Trophoblast cell (in vitro differentiated cells and primary cell): ENCODE data around the gene HOXB9.
A peak's percentile ranks its signal among the peaks of the same experiment; 100 is the strongest.

Experiments
- DNase-seq, 2 donors: peaks; one replicate each; pipeline ENCODE4 v3.0.0-alpha.2; 2016
- H2AFZ ChIP-seq: 2 replicates; pipeline ENCODE4 v1.6.1; 2013; ENCODE audit warnings: low read length, moderate library complexity, mild to moderate bottlenecking; ENCODE audit not compliant: insufficient read depth, poor library complexity
- H2AK5ac ChIP-seq: 2 replicates; pipeline ENCODE4 v1.6.1; 2013; ENCODE audit warnings: mild to moderate bottlenecking, low read length
- H2BK120ac ChIP-seq: 2 replicates; pipeline ENCODE4 v1.6.1; 2013; ENCODE audit warnings: low read length, mild to moderate bottlenecking, moderate library complexity; ENCODE audit not compliant: insufficient read depth, poor library complexity
- H2BK12ac ChIP-seq: 2 replicates; pipeline ENCODE4 v1.6.1; 2013; ENCODE audit warnings: mild to moderate bottlenecking, low read length, moderate library complexity
- H2BK5ac ChIP-seq: 2 replicates; pipeline ENCODE4 v1.6.1; 2013; ENCODE audit warnings: low read length, low read depth, moderate library complexity, mild to moderate bottlenecking; ENCODE audit not compliant: poor library complexity
- H3K14ac ChIP-seq: 2 replicates; pipeline ENCODE4 v1.6.1; 2013; ENCODE audit warnings: mild to moderate bottlenecking, low read length
- H3K18ac ChIP-seq: 2 replicates; pipeline ENCODE4 v1.6.1; 2013; ENCODE audit warnings: mild to moderate bottlenecking, low read length
- H3K23ac ChIP-seq: 2 replicates; pipeline ENCODE4 v1.6.1; 2013; ENCODE audit warnings: low read length
- H3K27ac ChIP-seq: 2 replicates; pipeline ENCODE4 v1.5.1; 2013; ENCODE audit warnings: low read depth, mild to moderate bottlenecking, inconsistent platforms, low read length, moderate library complexity
- H3K27me3 ChIP-seq: 2 replicates; pipeline ENCODE4 v1.6.1; 2013; ENCODE audit warnings: inconsistent platforms, mild to moderate bottlenecking, low read length, moderate library complexity; ENCODE audit not compliant: insufficient read depth
- H3K36me3 ChIP-seq, 2 experiments: 1 replicate in 1 of 2; 2 replicates in 1 of 2; pipeline ENCODE4 v1.6.1; 2013; ENCODE audit warnings: low read length in 2 of 2, mild to moderate bottlenecking in 2 of 2, moderate library complexity in 1 of 2; ENCODE audit not compliant: insufficient read depth in 2 of 2, control insufficient read depth in 1 of 2
- H3K4ac ChIP-seq: 2 replicates; pipeline ENCODE4 v1.6.1; 2013; ENCODE audit warnings: low read depth, mild to moderate bottlenecking, low read length, moderate library complexity
- H3K4me1 ChIP-seq, 2 experiments: 1 replicate in 1 of 2; 2 replicates in 1 of 2; pipeline ENCODE4 v1.6.1; 2013; ENCODE audit warnings: low read length in 2 of 2, mild to moderate bottlenecking in 2 of 2, moderate library complexity in 1 of 2; ENCODE audit not compliant: insufficient read depth in 2 of 2, control insufficient read depth in 1 of 2
- H3K4me2 ChIP-seq: 2 replicates; pipeline ENCODE4 v1.6.1; 2013; ENCODE audit warnings: inconsistent platforms, mild to moderate bottlenecking, low read length, moderate library complexity
- H3K4me3 ChIP-seq: 2 replicates; pipeline ENCODE4 v1.5.1; 2013; ENCODE audit warnings: mild to moderate bottlenecking, low read depth, low read length, inconsistent platforms
- H3K79me1 ChIP-seq: one replicate; pipeline ENCODE4 v1.6.1; 2013; ENCODE audit warnings: low read length
- H3K79me2 ChIP-seq: 2 replicates; pipeline ENCODE4 v1.6.1; 2013; ENCODE audit warnings: low read length, mild to moderate bottlenecking; ENCODE audit not compliant: control insufficient read depth, insufficient read depth, poor library complexity
- H3K9ac ChIP-seq: 2 replicates; pipeline ENCODE4 v1.6.1; 2013; ENCODE audit warnings: mild to moderate bottlenecking, low read length
- H3K9me3 ChIP-seq: 2 replicates; pipeline ENCODE4 v1.6.1; 2013; ENCODE audit warnings: low read depth, mild to moderate bottlenecking, control low read depth, inconsistent platforms, low read length; ENCODE audit not compliant: insufficient read depth
- H4K12ac ChIP-seq: 2 replicates; pipeline ENCODE4 v1.6.1; 2013; ENCODE audit warnings: low read depth, mild to moderate bottlenecking, low read length, moderate library complexity
- H4K8ac ChIP-seq: 2 replicates; pipeline ENCODE4 v1.6.1; 2013; ENCODE audit warnings: low read depth, mild to moderate bottlenecking, low read length, moderate library complexity
- H4K91ac ChIP-seq: one replicate; pipeline ENCODE4 v1.6.1; 2013; ENCODE audit warnings: low read depth, mild to moderate bottlenecking, low read length, moderate library complexity
- WGBS: extraction: QIAGEN DNeasy Blood & Tissue Kit; methylation state at CpG from one replicate; pipeline ENCODE4 v1.1.7; 2013; ENCODE audit warnings: missing lambda C conversion rate; ENCODE audit not compliant: insufficient read length, insufficient coverage; ENCODE audit errors: extremely low coverage; 5-methylcytosine and 5-hydroxymethylcytosine counted together

Gene HOXB9

DNA sequence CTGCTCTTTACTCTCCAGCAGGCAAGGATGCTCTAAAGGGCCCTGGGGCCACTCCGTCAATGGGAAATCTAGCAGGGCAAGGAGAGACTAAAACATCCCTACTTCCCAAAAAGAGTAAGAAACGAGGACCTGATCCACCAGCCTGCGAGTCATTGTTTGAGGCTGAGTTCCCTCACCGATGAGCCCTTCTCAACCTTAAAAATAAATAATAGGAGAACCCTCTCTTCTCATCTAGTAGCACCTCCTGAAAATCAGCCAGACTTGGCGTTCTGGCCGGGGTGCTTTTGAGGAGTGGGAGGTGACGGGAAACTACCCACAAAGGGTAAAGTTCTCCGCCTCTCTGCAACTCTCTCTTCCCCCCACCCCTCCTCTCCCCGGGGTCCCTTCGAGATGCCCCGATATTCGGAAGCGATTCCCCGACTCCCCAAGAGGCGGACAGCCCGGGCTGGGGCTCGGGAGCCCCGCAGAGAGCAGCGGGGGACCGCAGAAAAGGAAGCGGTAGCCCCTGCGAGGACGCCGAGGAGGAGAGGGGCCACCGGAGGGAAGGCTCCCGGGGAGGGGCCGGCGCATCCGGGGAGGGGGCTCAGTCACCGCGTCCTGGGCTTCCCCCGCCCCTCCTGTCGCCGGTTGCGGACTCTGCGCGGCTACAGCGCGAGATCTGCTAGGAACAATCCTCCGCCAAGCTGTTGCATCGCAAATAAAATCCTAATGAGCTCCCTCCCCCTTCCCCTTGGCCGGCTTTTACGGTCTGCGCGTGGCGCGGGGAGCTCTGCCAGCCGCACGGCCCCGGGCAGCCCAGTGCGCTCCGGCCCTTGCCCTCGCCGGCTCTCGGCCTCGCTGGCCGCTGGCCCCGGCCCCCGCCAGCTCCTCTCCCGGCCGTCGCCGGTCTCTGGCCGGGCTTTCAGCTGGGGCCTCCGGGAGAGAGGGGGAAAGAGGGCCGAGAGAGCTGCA, 1.3 kb downstream of the HOXB9 start:
- no CpG with 5 or more reads among the region's 66 CpGs for WGBS

DNA sequence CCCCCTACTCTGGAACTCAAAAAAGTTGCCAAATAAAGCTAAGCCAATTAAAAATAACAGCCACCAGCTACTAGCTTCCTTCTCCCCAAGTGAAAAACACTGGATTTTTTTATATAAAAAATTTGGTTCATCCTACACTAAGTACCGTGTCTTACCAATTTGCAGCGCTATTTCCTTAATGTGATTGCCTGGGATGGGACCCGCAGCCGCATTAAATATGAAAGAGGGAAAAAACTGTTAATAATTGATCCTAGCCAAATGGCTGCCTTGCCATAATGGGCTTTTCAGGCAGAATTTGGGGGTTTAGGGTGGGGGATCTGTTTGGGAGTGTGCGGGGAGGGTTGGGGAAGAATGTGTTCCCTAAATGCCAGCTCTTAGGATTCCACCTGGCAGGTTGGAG, 2.0 kb downstream of the HOXB9 start:
- Histone ChIP-seq H3K79me2 (no peaks in the 10 kb centered on the region), H4K8ac (no peak overlapping the region), H3K4me1 (peaks cover 8 to 18% of the 10 kb centered on the region in 2 experiments), H2AK5ac (no peak overlapping the region), H3K27ac (no peak overlapping the region), H3K14ac (no peak overlapping the region), H2BK120ac (no peak overlapping the region), H3K9ac (no peak overlapping the region), H3K79me1 (no peaks in the 10 kb centered on the region), H3K36me3 (no peaks in the 10 kb centered on the region), H2BK12ac (no peak overlapping the region), H3K4me2 (no peak overlapping the region), H2AFZ (no peak overlapping the region), H4K91ac (no peak overlapping the region), H3K27me3 (peaks cover 98% of the 10 kb centered on the region), H3K4me3 (no peak overlapping the region), H3K9me3 (peaks cover 13% of the 10 kb centered on the region), H2BK5ac (no peak overlapping the region), H3K23ac (no peak overlapping the region), H3K4ac (no peak overlapping the region), H3K18ac (no peak overlapping the region), H4K12ac (no peak overlapping the region)
- DNase-seq: no peak
- WGBS: no CpG with 5 or more reads among the region's 5 CpGs

More for the DNA sequence above, 1.3 kb downstream of the HOXB9 start:
- Histone ChIP-seq H2AK5ac (no peak overlapping the region), H2BK5ac (no peak overlapping the region), H3K4me2 (peak overlapping the region; percentile 83), H3K36me3 (no peaks in the 10 kb centered on the region), H3K79me2 (no peaks in the 10 kb centered on the region), H3K27ac (no peak overlapping the region), H3K14ac (no peak overlapping the region), H3K4me1 (peaks cover 8 to 18% of the 10 kb centered on the region in 2 experiments), H4K91ac (no peak overlapping the region), H3K9ac (no peak overlapping the region), H2AFZ (peak overlapping the region; percentile 69), H3K9me3 (peaks cover 13% of the 10 kb centered on the region), H4K12ac (no peak overlapping the region), H3K23ac (no peak overlapping the region), H3K4me3 (peak overlapping the region; percentile 21), H3K18ac (no peak overlapping the region), H3K4ac (no peak overlapping the region), H2BK120ac (no peak overlapping the region), H3K79me1 (no peaks in the 10 kb centered on the region), H3K27me3 (peaks cover 96% of the 10 kb centered on the region), H2BK12ac (no peak overlapping the region), H4K8ac (no peak overlapping the region)
- DNase-seq: no peak

DNA sequence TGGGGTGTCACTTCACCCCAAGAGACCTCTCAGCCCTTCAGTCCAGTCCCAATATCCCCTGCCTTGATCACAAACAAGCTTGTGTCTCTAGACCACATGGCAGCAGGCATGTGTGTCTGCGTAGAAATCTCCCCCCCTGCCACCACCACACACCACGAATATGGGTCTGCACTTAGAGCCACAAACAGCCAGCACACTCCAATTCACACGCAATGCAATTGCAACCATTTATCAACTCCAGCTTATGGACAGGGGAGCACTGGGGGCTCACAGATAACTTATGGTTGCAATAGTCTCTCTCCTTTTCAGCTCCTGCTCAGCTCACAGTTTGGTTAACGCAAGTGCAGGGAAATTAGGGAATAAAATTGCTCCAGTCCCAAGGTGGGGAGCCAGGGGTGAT, 2.6 kb downstream of the HOXB9 start:
- H2AK5ac ChIP-seq: no peak overlapping the region
- H3K9ac ChIP-seq: no peak overlapping the region
- H3K4me3 ChIP-seq: no peak overlapping the region
- H3K4me2 ChIP-seq: no peak overlapping the region
- H3K79me1 ChIP-seq: no peaks in the 10 kb centered on the region
- no peak overlapping the region for H3K18ac ChIP-seq
- H3K36me3 ChIP-seq: no peaks in the 10 kb centered on the region
- H3K79me2 ChIP-seq: no peaks in the 10 kb centered on the region
- peaks cover 13% of the 10 kb centered on the region for H3K9me3 ChIP-seq
- no peak overlapping the region for H2AFZ ChIP-seq
- H2BK12ac ChIP-seq: no peak overlapping the region
- peaks cover 8 to 18% of the 10 kb centered on the region in 2 experiments for H3K4me1 ChIP-seq
- no peak overlapping the region for H3K14ac ChIP-seq
- H2BK120ac ChIP-seq: no peak overlapping the region
- peaks cover 97% of the 10 kb centered on the region for H3K27me3 ChIP-seq
- no peak overlapping the region for H3K4ac ChIP-seq
- DNase-seq: no peak
- no peak overlapping the region for H4K91ac ChIP-seq
- no peak overlapping the region for H2BK5ac ChIP-seq
- no peak overlapping the region for H4K12ac ChIP-seq
- no CpG with 5 or more reads among the region's 4 CpGs for WGBS
- H3K27ac ChIP-seq: no peak overlapping the region
- no peak overlapping the region for H4K8ac ChIP-seq
- no peak overlapping the region for H3K23ac ChIP-seq

DNA sequence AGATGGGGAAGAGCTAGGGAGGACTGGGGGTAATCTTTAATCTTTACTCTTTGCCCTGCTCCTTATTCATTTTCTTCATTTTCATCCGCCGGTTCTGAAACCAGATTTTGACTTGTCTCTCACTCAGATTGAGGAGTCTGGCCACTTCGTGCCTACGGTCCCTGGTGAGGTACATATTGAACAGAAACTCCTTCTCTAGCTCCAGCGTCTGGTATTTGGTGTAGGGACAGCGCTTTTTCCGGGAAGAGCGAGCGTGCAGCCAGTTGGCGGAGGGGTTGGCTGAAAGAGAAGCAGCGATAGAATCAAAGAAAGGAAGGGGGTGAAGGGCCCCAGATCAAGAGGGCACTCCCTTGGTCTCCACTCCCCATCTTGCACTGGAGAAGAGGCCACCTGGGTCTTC, 3.3 kb downstream of the HOXB9 start:
- Histone ChIP-seq H3K79me1 (no peaks in the 10 kb centered on the region), H4K8ac (no peak overlapping the region), H3K27me3 (peaks cover 95% of the 10 kb centered on the region), H3K4me1 (peaks cover 9 to 18% of the 10 kb centered on the region in 2 experiments), H3K79me2 (no peaks in the 10 kb centered on the region), H3K4me3 (no peak overlapping the region), H3K27ac (no peak overlapping the region), H3K18ac (no peak overlapping the region), H3K9ac (peak overlapping the region; percentile 25), H2AK5ac (no peak overlapping the region), H2BK12ac (no peak overlapping the region), H3K23ac (no peak overlapping the region), H4K12ac (no peak overlapping the region), H3K4me2 (no peak overlapping the region), H3K4ac (no peak overlapping the region), H3K36me3 (no peaks in the 10 kb centered on the region), H2BK120ac (no peak overlapping the region), H3K14ac (no peak overlapping the region), H3K9me3 (peaks cover 13% of the 10 kb centered on the region), H2AFZ (no peak overlapping the region), H4K91ac (no peak overlapping the region), H2BK5ac (no peak overlapping the region)
- DNase-seq: no peak
- WGBS: no CpG with 5 or more reads among the region's 11 CpGs
